Choroid plexus epithelial cell (primary cell): Measurements from ENCODE around the gene HEXA.
"Not testable (repeated sequence)": the region's sequence is repeated elsewhere in the genome, so short reads cannot be mapped to it uniquely, and the experiment has no call there.

Source experiments
- DNase-seq: peaks from one replicate; pipeline ENCODE4 v3.0.0-alpha.2; 2010; ENCODE audit warnings: low read depth
- H3K4me3 ChIP-seq: 2 replicates; pipeline ENCODE4 v1.5.1; 2011; ENCODE audit warnings: low read depth, mild to moderate bottlenecking, control low read depth, low read length, moderate library complexity
- CTCF ChIP-seq: conservative IDR thresholded peaks from 2 replicates; pipeline ENCODE4 v1.5.1; 2011; ENCODE audit warnings: low read depth, mild to moderate bottlenecking, control low read depth, inconsistent platforms, low read length, moderate library complexity

The HEXA gene

GRCh38 chr15:72389231-72389630, 13.4 kb upstream of the HEXA start:
- DNase-seq = no peak
- H3K4me3 ChIP-seq = no peak overlapping the region
- TF ChIP-seq CTCF = no peak

DNA sequence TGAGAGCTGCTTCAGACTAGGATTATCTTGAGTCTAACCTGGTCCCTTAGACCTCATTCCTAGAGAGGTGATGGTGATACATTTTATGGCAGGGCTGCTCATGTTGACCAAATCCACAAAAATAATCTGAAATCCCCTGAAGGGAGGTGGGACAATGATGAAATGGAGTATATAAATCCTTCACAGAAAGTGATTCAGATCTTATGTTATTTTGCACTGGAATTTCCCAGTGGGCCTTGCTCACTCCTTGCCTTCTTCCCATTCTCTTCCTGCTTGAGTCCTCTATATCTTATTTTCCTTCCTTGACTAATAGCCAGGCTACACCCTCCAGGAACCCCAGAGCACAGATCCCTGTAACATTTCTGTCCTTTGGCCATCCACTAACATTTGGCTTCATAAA, 11.9 kb upstream of the HEXA start:
- DNase-seq = no peak
- no peak overlapping the region for H3K4me3 ChIP-seq
- TF ChIP-seq CTCF = no peak

- TF ChIP-seq CTCF = peak; percentile 53
- no peak overlapping the region for H3K4me3 ChIP-seq
- DNase-seq = peak; percentile 45
Measured at GRCh38 chr15:72382146-72382545, 6.3 kb upstream of the HEXA start.

GRCh38 chr15:72380743-72381142, 4.9 kb upstream of the HEXA start:
- no peak for TF ChIP-seq CTCF
- no peak for DNase-seq
- H3K4me3 ChIP-seq = no peak overlapping the region

- DNase-seq = no peak
- no peak overlapping the region for H3K4me3 ChIP-seq
- TF ChIP-seq CTCF = no peak
Measured at GRCh38 chr15:72379856-72380430, 4.1 kb upstream of the HEXA start.

GRCh38 chr15:72379106-72379505, 3.3 kb upstream of the HEXA start:
- not testable (repeated sequence) for H3K4me3 ChIP-seq, DNase-seq

DNA sequence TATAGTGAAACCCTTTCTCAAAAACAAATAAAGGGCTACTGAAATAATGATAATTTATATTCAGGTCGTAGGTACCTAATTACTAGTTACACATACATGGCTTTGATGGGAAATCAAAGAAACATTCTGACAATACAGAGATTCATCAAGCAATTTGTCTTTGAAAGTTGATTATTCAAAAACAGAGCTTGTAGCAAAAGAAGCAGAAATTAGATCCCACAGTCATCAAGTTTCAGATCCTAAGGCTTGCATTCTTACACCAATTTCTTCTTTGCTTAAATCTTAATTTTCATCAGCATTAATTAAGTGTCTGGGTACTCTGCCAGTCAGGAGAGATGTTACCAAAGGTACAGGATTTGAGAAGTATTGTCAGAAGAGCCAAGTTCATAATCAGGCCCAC, 1.5 kb upstream of the HEXA start:
- DNase-seq = no peak
- no peak overlapping the region for H3K4me3 ChIP-seq
- TF ChIP-seq CTCF = no peak

- H3K4me3 ChIP-seq = peak overlapping the region; percentile 89
- no peak for DNase-seq
- no peak for TF ChIP-seq CTCF
Measured at GRCh38 chr15:72375501-72375845, 341 bp downstream of the HEXA start.
